ENCODE data around the gene DTD1. TPM values are rescaled to one million over a fixed set of nuclear protein-coding genes. Genes with fewer than 3 reads are reported as not detected.
A peak's percentile ranks its signal among the peaks of the same experiment; 100 is the strongest.

Gene DTD1
- total RNA-seq, 2 experiments from 2014 or later: 31.9 to 33.5 TPM

- ATAC-seq (no peak), DNase-seq (no peak)
- CTCF ChIA-PET: no interaction called here
- H3K27ac Mint-ChIP-seq: no peak overlapping the region
- peaks cover 8% of the 10 kb centered on the region for H3K36me3 Mint-ChIP-seq
- peaks cover 2% of the 10 kb centered on the region for H3K9me3 Mint-ChIP-seq (ENCODE audit: low read depth)
- H3K4me1 Mint-ChIP-seq: no peaks in the 10 kb centered on the region
- H3K4me3 Mint-ChIP-seq: no peak overlapping the region
- no peaks in the 10 kb centered on the region for H3K27me3 Mint-ChIP-seq
Measured at GRCh38 chr20:18625907-18626655, 38.2 kb downstream of the DTD1 start.

GRCh38 chr20:18628330-18628920, 40.6 kb downstream of the DTD1 start:
- Mint-ChIP-seq H3K4me1 (no peaks in the 10 kb centered on the region), H3K4me3 (no peak overlapping the region), H3K9me3 (ENCODE audit: low read depth) (peaks cover 2% of the 10 kb centered on the region), H3K27me3 (no peaks in the 10 kb centered on the region), H3K27ac (no peak overlapping the region), H3K36me3 (peaks cover 8% of the 10 kb centered on the region)
- DNase-seq: no peak
- ATAC-seq: no peak
- CTCF ChIA-PET: no interaction called here

- no peak overlapping the region for H3K4me3 Mint-ChIP-seq
- no peaks in the 10 kb centered on the region for H3K27me3 Mint-ChIP-seq
- H3K36me3 Mint-ChIP-seq: peaks cover 8% of the 10 kb centered on the region
- DNase-seq: peak; percentile 67
- H3K4me1 Mint-ChIP-seq: no peaks in the 10 kb centered on the region
- H3K9me3 Mint-ChIP-seq (ENCODE audit: low read depth): peaks cover 2% of the 10 kb centered on the region
- peak; percentile 88 for ATAC-seq
- CTCF ChIA-PET: interaction anchor here (0.5 to 1.7 kb wide), 15 partner anchors 19 to 574 kb away, joined by 3 to 7 read pairs (median 3); partner anchors contain the start of gene SCP2D1
- H3K27ac Mint-ChIP-seq: no peak overlapping the region
Measured at GRCh38 chr20:18632196-18632789, 44.4 kb downstream of the DTD1 start.

GRCh38 chr20:18633411-18633810, 45.6 kb downstream of the DTD1 start:
- Mint-ChIP-seq H3K27ac (no peak overlapping the region), H3K4me3 (no peak overlapping the region), H3K36me3 (peaks cover 10% of the 10 kb centered on the region), H3K27me3 (no peaks in the 10 kb centered on the region), H3K4me1 (no peaks in the 10 kb centered on the region), H3K9me3 (ENCODE audit: low read depth) (no peaks in the 10 kb centered on the region)
- ATAC-seq (no peak), DNase-seq (no peak)
- CTCF ChIA-PET: interaction anchor here (1.0 to 1.7 kb wide), 2 partner anchors 41 to 573 kb away, joined by 3 to 5 read pairs; no protein-coding TSS in a partner anchor

GRCh38 chr20:18634501-18634900, 46.6 kb downstream of the DTD1 start:
- Mint-ChIP-seq H3K27me3 (no peaks in the 10 kb centered on the region), H3K4me1 (no peaks in the 10 kb centered on the region), H3K36me3 (peaks cover 10% of the 10 kb centered on the region), H3K27ac (no peak overlapping the region), H3K9me3 (ENCODE audit: low read depth) (no peaks in the 10 kb centered on the region), H3K4me3 (no peak overlapping the region)
- ATAC-seq (no peak), DNase-seq (no peak)
- CTCF ChIA-PET: interaction anchor here (0.6 kb wide), 1 partner anchor 103 kb away, joined by 3 read pairs; no protein-coding TSS in a partner anchor

GRCh38 chr20:18635380-18635779, 47.5 kb downstream of the DTD1 start:
- CTCF ChIA-PET: interaction anchor here (1.5 kb wide), 1 partner anchor 12 kb away, joined by 4 read pairs; no protein-coding TSS in a partner anchor
- Mint-ChIP-seq H3K9me3 (ENCODE audit: low read depth) (no peaks in the 10 kb centered on the region), H3K4me1 (no peaks in the 10 kb centered on the region), H3K4me3 (no peak overlapping the region), H3K27ac (no peak overlapping the region), H3K36me3 (peaks cover 6% of the 10 kb centered on the region), H3K27me3 (no peaks in the 10 kb centered on the region)
- no peak for DNase-seq
- ATAC-seq: no peak

GRCh38 chr20:18637224-18637623, 49.4 kb downstream of the DTD1 start:
- H3K36me3 Mint-ChIP-seq: peaks cover 6% of the 10 kb centered on the region
- no peak overlapping the region for H3K4me3 Mint-ChIP-seq
- no peaks in the 10 kb centered on the region for H3K9me3 Mint-ChIP-seq (ENCODE audit: low read depth)
- no peaks in the 10 kb centered on the region for H3K27me3 Mint-ChIP-seq
- no peak for DNase-seq
- H3K27ac Mint-ChIP-seq: no peak overlapping the region
- ATAC-seq: no peak
- H3K4me1 Mint-ChIP-seq: no peaks in the 10 kb centered on the region
- CTCF ChIA-PET: interaction anchor here (0.6 kb wide), 1 partner anchor 108 kb away, joined by 5 read pairs; no protein-coding TSS in a partner anchor

- no peak for ATAC-seq
- no peak overlapping the region for H3K27ac Mint-ChIP-seq
Measured at GRCh38 chr20:18638768-18639167, 50.9 kb downstream of the DTD1 start.

GRCh38 chr20:18639501-18639979, 51.7 kb downstream of the DTD1 start:
- CTCF ChIA-PET: no interaction called here
- H3K36me3 Mint-ChIP-seq: peaks cover 7% of the 10 kb centered on the region
- no peak overlapping the region for H3K27ac Mint-ChIP-seq
- no peaks in the 10 kb centered on the region for H3K27me3 Mint-ChIP-seq
- ATAC-seq: no peak
- no peak overlapping the region for H3K4me3 Mint-ChIP-seq
- H3K9me3 Mint-ChIP-seq (ENCODE audit: low read depth): no peaks in the 10 kb centered on the region
- no peak for DNase-seq
- no peaks in the 10 kb centered on the region for H3K4me1 Mint-ChIP-seq

More at GRCh38 chr20:18638768-18639167, 50.9 kb downstream of the DTD1 start:
- CTCF ChIA-PET: interaction anchor here (0.7 kb wide), 1 partner anchor 42 kb away, joined by 3 read pairs; no protein-coding TSS in a partner anchor
- Mint-ChIP-seq H3K4me3 (no peak overlapping the region), H3K27me3 (no peaks in the 10 kb centered on the region), H3K9me3 (ENCODE audit: low read depth) (no peaks in the 10 kb centered on the region), H3K4me1 (no peaks in the 10 kb centered on the region), H3K36me3 (peaks cover 7% of the 10 kb centered on the region)
- DNase-seq: no peak

GRCh38 chr20:18645196-18645745, 57.4 kb downstream of the DTD1 start:
- H3K27me3 Mint-ChIP-seq: no peaks in the 10 kb centered on the region
- ATAC-seq (no peak), DNase-seq (no peak)
- H3K36me3 Mint-ChIP-seq: peaks cover 3% of the 10 kb centered on the region
- H3K9me3 Mint-ChIP-seq (ENCODE audit: low read depth): no peaks in the 10 kb centered on the region
- H3K4me1 Mint-ChIP-seq: no peaks in the 10 kb centered on the region
- no peak overlapping the region for H3K4me3 Mint-ChIP-seq
- CTCF ChIA-PET: no interaction called here
- H3K27ac Mint-ChIP-seq: no peak overlapping the region

GRCh38 chr20:18645851-18646250, 58.0 kb downstream of the DTD1 start:
- Mint-ChIP-seq H3K36me3 (peaks cover 3% of the 10 kb centered on the region), H3K9me3 (ENCODE audit: low read depth) (no peaks in the 10 kb centered on the region), H3K4me3 (no peak overlapping the region), H3K27me3 (no peaks in the 10 kb centered on the region), H3K4me1 (no peaks in the 10 kb centered on the region), H3K27ac (no peak overlapping the region)
- peak; percentile 35 for DNase-seq
- CTCF ChIA-PET: no interaction called here
- ATAC-seq: no peak

- no peak for ATAC-seq
- H3K9me3 Mint-ChIP-seq (ENCODE audit: low read depth): no peaks in the 10 kb centered on the region
- H3K27ac Mint-ChIP-seq: no peak overlapping the region
- CTCF ChIA-PET: interaction anchor here (1.2 kb wide), 1 partner anchor 12 kb away, joined by 4 read pairs; no protein-coding TSS in a partner anchor
- H3K4me3 Mint-ChIP-seq: no peak overlapping the region
- peaks cover 2% of the 10 kb centered on the region for H3K36me3 Mint-ChIP-seq
- no peaks in the 10 kb centered on the region for H3K27me3 Mint-ChIP-seq
- peak; percentile 14 for DNase-seq
- no peaks in the 10 kb centered on the region for H3K4me1 Mint-ChIP-seq
Measured at GRCh38 chr20:18647777-18648176, 59.9 kb downstream of the DTD1 start.

- H3K4me3 Mint-ChIP-seq: no peak overlapping the region
- H3K36me3 Mint-ChIP-seq: no peaks in the 10 kb centered on the region
- DNase-seq: peak; percentile 25
- H3K27ac Mint-ChIP-seq: no peak overlapping the region
- no peaks in the 10 kb centered on the region for H3K27me3 Mint-ChIP-seq
- H3K9me3 Mint-ChIP-seq (ENCODE audit: low read depth): no peaks in the 10 kb centered on the region
- CTCF ChIA-PET: no interaction called here
- ATAC-seq: no peak
- H3K4me1 Mint-ChIP-seq: no peaks in the 10 kb centered on the region
Measured at GRCh38 chr20:18650224-18650623, 62.4 kb downstream of the DTD1 start.

Data from activated CD8-positive, alpha-beta memory T cell treated with anti-CD3 and anti-CD28 coated beads, Interleukin-2, amount 10 ng/mL, durations not matched to agents 7 days and 5 days (primary cell).